Immature natural killer cell (primary cell): ENCODE measurements around the gene DST. TPM values are rescaled to one million over a fixed set of nuclear protein-coding genes. Genes with fewer than 3 reads are reported as not detected.
"Not testable (repeated sequence)": the region's sequence is repeated elsewhere in the genome, so short reads cannot be mapped to it uniquely, and the experiment has no call there.

ENCODE experiments used
- DNase-seq, 3 donors: peaks; one replicate each; pipeline ENCODE4 v3.0.0; 2022; ENCODE audit warnings: mixed read lengths in 1 of 3
- H3K27ac Mint-ChIP-seq, 6 donors: one replicate each; pipeline ENCODE4 v1.8.0; 2020; ENCODE audit warnings: mixed read lengths in 6 of 6, mild to moderate bottlenecking in 5 of 6, inconsistent platforms in 4 of 6, moderate library complexity in 3 of 6
- H3K27me3 Mint-ChIP-seq, 3 donors: one replicate each; pipeline ENCODE4 v1.8.0; 2020 to 2021; ENCODE audit warnings: low read depth in 3 of 3, mild to moderate bottlenecking in 3 of 3, mixed read lengths in 3 of 3, moderate library complexity in 3 of 3, inconsistent platforms in 1 of 3
- H3K36me3 Mint-ChIP-seq, 3 donors: one replicate each; pipeline ENCODE4 v1.8.0; 2020; ENCODE audit warnings: mixed read lengths in 3 of 3, inconsistent platforms in 2 of 3, mild to moderate bottlenecking in 2 of 3
- H3K4me1 Mint-ChIP-seq, 2 donors: one replicate each; pipeline ENCODE4 v1.8.0; 2020; ENCODE audit warnings: inconsistent platforms in 2 of 2, mild to moderate bottlenecking in 2 of 2, mixed read lengths in 2 of 2, moderate library complexity in 1 of 2
- H3K4me3 Mint-ChIP-seq, 5 donors: one replicate each; pipeline ENCODE4 v1.8.0; 2020; ENCODE audit warnings: mild to moderate bottlenecking in 5 of 5, mixed read lengths in 5 of 5, inconsistent platforms in 3 of 5, moderate library complexity in 3 of 5
- H3K9me3 Mint-ChIP-seq, 6 donors: one replicate each; pipeline ENCODE4 v1.8.0; 2020; ENCODE audit warnings: mild to moderate bottlenecking in 6 of 6, mixed read lengths in 6 of 6, inconsistent platforms in 4 of 6, moderate library complexity in 3 of 6
- polyA plus RNA-seq, 3 donors: library from polyadenylated mRNA; unstranded; fragments of 300-500 nt; fragmentation: Illumina TruSeq; gene quantifications; one replicate each; pipeline ENCODE4 v1.2.3, GENCODE V29; 2021

The DST gene
- polyA plus RNA-seq, 3 donors from 2014 or later = 0.13 to 4.6 (median 0.99) TPM

- H3K27me3 Mint-ChIP-seq = no peaks in the 10 kb centered on the region
- H3K4me3 Mint-ChIP-seq = no peak overlapping the region
- peaks cover 0 to 3% (median 0%) of the 10 kb centered on the region in 3 donors for H3K36me3 Mint-ChIP-seq
- H3K9me3 Mint-ChIP-seq = no peaks in the 10 kb centered on the region
- no peaks in the 10 kb centered on the region for H3K4me1 Mint-ChIP-seq
- H3K27ac Mint-ChIP-seq = no peak overlapping the region
- DNase-seq = no peak
These were observed 34.9 kb upstream of the DST start for GRCh38 chr6:56677559-56677958.

DNA sequence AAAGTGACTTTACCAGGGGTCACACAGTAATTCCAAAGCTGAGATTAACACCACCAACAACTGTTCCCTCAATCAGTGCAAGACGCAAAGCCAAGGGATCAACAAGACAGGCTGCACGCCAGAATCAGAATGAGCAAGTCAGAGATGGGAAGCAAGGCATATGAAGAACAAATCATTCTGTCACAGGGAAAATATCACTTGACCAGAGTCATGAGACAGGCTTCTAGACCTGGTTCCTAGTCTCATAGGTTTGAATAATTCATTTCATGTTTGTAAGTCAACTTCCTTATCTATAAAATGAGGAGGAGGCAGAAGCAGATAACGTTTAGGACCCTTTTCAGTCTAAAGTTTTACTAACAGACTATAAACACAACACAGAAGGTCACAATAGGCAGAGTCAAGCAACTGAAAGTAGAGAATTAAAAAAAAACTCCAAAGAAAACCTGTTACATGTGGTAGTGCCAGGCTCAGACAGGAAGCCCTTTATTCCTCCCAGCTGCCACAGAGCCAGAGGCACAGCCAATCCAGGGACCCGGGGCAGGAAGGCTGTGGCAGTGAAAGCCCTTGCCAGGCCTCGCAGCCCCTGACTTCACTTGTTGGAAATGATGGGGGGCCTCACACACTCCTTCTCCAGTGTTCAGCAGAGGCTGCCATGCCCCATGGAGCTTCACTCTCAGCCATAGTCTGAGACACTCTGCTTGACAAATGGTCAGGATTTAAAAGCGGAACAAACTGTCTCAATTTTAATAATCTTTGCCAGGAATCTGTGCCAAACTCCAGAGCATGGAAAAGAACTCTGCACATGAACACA, 29.2 kb upstream of the DST start:
- Mint-ChIP-seq H3K36me3 (peaks cover 0 to 3% (median 0%) of the 10 kb centered on the region in 3 donors), H3K9me3 (no peaks in the 10 kb centered on the region), H3K4me3 (no peak overlapping the region), H3K4me1 (no peaks in the 10 kb centered on the region), H3K27ac (no peak overlapping the region), H3K27me3 (no peaks in the 10 kb centered on the region)
- DNase-seq = no peak

DNA sequence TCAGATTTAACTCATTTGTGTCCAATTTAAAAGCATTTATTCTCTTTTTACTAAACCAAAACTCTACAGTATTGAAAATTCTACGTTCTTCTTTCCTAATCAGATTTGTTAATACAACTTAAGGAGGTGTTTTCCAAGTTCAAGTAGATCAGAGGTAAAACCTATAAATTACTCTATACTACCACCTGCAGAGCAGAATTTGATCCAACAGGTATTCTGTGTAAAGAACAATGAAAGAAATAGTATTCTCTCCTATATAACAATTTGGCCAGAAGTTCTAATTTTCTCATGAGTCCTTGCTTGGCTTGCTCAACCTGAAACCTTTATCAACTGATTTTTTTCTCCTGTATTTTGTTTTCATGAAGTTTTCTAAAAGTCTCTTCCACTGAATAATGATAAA, 28.5 kb upstream of the DST start:
- DNase-seq = no peak
- peaks cover 0 to 3% (median 0%) of the 10 kb centered on the region in 3 donors for H3K36me3 Mint-ChIP-seq
- no peak overlapping the region for H3K27ac Mint-ChIP-seq
- no peaks in the 10 kb centered on the region for H3K27me3 Mint-ChIP-seq
- no peaks in the 10 kb centered on the region for H3K4me1 Mint-ChIP-seq
- H3K4me3 Mint-ChIP-seq = no peak overlapping the region
- no peaks in the 10 kb centered on the region for H3K9me3 Mint-ChIP-seq

DNA sequence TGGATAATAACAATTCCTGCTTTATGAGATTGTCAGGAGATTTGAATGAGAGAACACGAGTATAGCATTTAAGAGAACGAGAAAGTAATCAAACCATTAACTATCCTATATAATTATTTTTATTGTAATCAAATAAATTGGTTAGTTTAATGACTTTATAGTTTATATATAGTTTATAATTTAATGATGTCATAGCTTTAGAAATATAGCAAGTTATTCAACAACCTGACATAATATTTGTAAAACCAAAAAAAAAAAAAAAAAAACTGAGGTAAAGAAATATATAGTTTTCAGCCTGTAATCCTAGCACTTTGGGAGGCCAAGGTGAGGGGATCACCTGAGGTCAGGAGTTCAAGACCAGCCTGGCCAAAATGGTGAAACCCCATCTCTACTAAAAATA, 26.4 kb upstream of the DST start:
- Mint-ChIP-seq H3K27ac (no peak overlapping the region), H3K36me3 (no peaks in the 10 kb centered on the region), H3K27me3 (no peaks in the 10 kb centered on the region), H3K9me3 (no peaks in the 10 kb centered on the region), H3K4me3 (no peak overlapping the region), H3K4me1 (no peaks in the 10 kb centered on the region)
- no peak for DNase-seq

GRCh38 chr6:56668158-56668557, 25.5 kb upstream of the DST start:
- DNase-seq = no peak
- Mint-ChIP-seq H3K4me1 (no peaks in the 10 kb centered on the region), H3K9me3 (no peaks in the 10 kb centered on the region), H3K4me3 (no peak overlapping the region), H3K36me3 (no peaks in the 10 kb centered on the region), H3K27ac (no peak overlapping the region), H3K27me3 (no peaks in the 10 kb centered on the region)

DNA sequence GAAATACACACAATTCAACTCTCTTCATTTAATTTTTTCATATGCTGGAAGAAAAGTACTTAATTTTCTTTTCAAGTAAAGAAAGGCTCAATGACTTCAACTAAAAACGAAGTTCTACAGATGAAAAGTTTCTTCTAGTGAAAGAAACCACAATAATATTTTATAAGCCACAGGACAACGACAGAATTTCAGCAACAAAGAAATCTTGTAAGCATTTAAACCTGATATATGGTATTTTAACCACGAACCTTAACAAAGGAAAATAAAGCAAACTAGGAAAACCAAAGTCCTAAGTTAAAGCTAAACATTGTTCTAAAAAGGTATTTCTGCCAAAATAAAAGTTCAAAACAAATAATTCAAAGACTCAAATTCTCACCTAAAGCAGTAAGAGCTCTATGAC, 24.6 kb upstream of the DST start:
- no peaks in the 10 kb centered on the region for H3K4me1 Mint-ChIP-seq
- no peaks in the 10 kb centered on the region for H3K36me3 Mint-ChIP-seq
- H3K9me3 Mint-ChIP-seq = no peaks in the 10 kb centered on the region

DNA sequence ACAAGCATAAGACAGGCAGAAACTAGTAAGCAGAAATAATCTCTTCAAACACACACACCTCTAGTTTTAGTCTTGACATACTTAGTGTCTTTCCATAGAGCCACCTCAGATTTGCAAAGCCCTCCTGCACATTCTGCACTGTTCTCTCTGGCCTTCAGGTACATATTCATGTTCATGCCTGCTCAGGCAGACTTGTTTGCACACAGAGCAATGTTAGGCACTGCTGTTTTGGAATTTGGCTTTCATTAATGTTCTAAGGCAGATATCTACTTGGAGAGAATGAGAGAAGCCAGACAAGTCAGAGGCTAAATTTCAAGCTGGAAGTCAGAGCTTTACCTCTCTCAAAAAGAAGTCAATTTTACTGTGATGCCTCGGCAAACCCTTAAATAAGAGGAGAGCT, 21.3 kb upstream of the DST start:
- H3K36me3 Mint-ChIP-seq = no peaks in the 10 kb centered on the region
- no peak for DNase-seq
- peaks cover 0 to 1% (median 0%) of the 10 kb centered on the region in 6 donors for H3K9me3 Mint-ChIP-seq
- no peak overlapping the region for H3K27ac Mint-ChIP-seq
- no peaks in the 10 kb centered on the region for H3K4me1 Mint-ChIP-seq
- no peak overlapping the region for H3K4me3 Mint-ChIP-seq
- no peaks in the 10 kb centered on the region for H3K27me3 Mint-ChIP-seq

More for the DNA sequence above, 24.6 kb upstream of the DST start:
- Mint-ChIP-seq H3K27me3 (no peaks in the 10 kb centered on the region), H3K27ac (no peak overlapping the region), H3K4me3 (no peak overlapping the region)
- no peak for DNase-seq

DNA sequence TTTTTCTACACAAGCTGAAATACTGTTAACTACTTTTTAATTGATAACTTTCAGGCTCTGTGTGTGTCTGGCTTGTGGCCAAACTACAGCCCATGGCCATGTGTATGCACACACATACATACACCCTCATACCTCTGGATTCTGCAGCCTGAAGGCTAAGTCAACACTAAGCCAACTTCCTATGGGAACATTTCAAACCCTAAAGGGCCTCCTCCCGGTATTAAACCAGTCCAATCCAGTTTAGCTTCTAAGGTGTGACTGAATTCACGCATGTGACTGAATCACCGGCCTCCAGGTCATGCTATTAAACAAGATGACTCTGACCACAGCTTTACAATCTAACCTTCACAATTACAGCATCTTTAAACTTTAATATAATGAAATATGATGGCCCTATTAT, 20.7 kb upstream of the DST start:
- no peaks in the 10 kb centered on the region for H3K36me3 Mint-ChIP-seq
- peaks cover 0 to 1% (median 0%) of the 10 kb centered on the region in 6 donors for H3K9me3 Mint-ChIP-seq
- DNase-seq = no peak
- no peaks in the 10 kb centered on the region for H3K27me3 Mint-ChIP-seq
- no peaks in the 10 kb centered on the region for H3K4me1 Mint-ChIP-seq
- H3K27ac Mint-ChIP-seq = no peak overlapping the region
- no peak overlapping the region for H3K4me3 Mint-ChIP-seq

DNA sequence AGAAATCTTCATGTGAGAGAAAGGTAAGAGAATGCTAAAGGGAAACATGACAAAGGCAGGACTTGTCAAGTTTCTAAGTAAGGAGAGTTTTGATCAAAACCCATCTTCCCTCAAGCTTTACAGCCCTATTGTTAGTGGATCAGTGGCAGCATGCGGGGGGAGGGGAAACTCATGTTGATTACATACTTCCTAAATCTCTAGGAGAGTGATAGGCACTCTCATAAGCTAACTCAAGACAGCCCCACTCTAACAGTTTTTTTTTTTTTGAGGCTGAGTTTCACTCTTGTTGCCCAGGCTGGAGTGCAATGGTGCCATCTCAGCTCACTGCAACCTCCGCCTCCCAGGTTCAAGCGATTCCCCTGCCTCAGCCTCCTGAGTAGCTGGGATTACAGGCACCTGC, 18.6 kb upstream of the DST start:
- not testable (repeated sequence) for H3K27ac Mint-ChIP-seq, H3K27me3 Mint-ChIP-seq, H3K9me3 Mint-ChIP-seq, H3K36me3 Mint-ChIP-seq, H3K4me1 Mint-ChIP-seq, H3K4me3 Mint-ChIP-seq, DNase-seq

DNA sequence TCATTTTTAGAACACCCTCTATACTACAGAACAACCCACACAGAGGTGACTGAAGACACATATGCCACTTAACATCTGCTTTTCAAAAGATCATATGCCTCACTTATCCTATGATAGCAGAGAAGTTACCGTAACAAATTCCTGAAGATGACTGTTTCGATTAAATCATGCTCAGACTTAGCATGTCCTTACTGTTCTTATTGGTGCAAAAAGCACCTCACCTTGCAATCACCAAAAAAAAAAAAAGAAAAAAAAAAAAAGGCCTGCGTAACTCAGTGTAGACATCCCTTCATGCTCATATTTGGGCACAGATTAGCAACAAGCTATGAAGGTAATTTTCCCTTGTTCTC, 17.7 kb upstream of the DST start:
- no peak overlapping the region for H3K4me3 Mint-ChIP-seq
- no peak overlapping the region for H3K27ac Mint-ChIP-seq
- no peaks in the 10 kb centered on the region for H3K36me3 Mint-ChIP-seq
- peaks cover 0 to 2% (median 1%) of the 10 kb centered on the region in 3 donors for H3K27me3 Mint-ChIP-seq
- H3K4me1 Mint-ChIP-seq = no peaks in the 10 kb centered on the region
- H3K9me3 Mint-ChIP-seq = peaks cover 0 to 1% (median 0%) of the 10 kb centered on the region in 6 donors
- no peak for DNase-seq

DNA sequence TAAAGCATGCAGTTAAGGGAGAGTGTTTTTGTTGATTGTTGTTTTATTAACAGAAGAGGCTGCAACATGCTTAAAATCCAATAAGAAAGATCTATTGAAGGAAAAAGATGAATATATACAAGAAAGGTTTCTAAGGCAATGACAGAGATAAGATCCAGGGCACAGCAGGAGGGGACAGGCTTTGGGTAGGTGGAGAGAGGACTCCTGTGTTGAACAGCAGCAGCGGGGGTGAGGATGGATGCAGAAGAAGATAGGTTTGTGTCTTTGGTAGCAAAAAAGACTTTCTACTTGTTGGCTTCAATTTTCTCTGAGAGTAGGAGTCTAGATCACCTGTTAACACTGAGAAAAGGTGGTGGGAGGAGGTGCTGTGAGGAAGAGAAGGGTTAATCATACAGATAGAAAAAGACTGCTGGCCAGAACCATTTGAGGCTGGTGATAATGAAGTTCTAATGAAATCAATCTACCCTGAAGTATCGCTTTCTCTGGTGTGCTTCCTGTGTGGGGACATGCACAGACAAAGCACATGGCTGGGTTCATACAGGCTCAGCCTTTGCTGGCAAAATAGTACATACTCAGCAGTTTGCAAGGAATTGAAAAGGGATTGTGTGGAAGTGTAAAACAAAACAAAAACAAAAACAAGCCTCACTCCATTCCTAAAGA, 17.2 kb upstream of the DST start:
- no peaks in the 10 kb centered on the region for H3K4me1 Mint-ChIP-seq
- no peak overlapping the region for H3K4me3 Mint-ChIP-seq
- H3K27ac Mint-ChIP-seq = no peak overlapping the region
- H3K36me3 Mint-ChIP-seq = no peaks in the 10 kb centered on the region
- peaks cover 0 to 2% (median 1%) of the 10 kb centered on the region in 3 donors for H3K27me3 Mint-ChIP-seq
- no peak for DNase-seq
- peaks cover 0 to 1% (median 0%) of the 10 kb centered on the region in 6 donors for H3K9me3 Mint-ChIP-seq

GRCh38 chr6:56658326-56658725, 15.6 kb upstream of the DST start:
- no peak overlapping the region for H3K27ac Mint-ChIP-seq
- H3K27me3 Mint-ChIP-seq = peaks cover 0 to 5% (median 2%) of the 10 kb centered on the region in 3 donors
- peaks cover 0 to 1% (median 0%) of the 10 kb centered on the region in 6 donors for H3K9me3 Mint-ChIP-seq
- no peaks in the 10 kb centered on the region for H3K36me3 Mint-ChIP-seq
- no peak for DNase-seq
- H3K4me3 Mint-ChIP-seq = no peak overlapping the region
- H3K4me1 Mint-ChIP-seq = no peaks in the 10 kb centered on the region

GRCh38 chr6:56657354-56657753, 14.7 kb upstream of the DST start:
- Mint-ChIP-seq H3K4me3 (no peak overlapping the region), H3K27ac (no peak overlapping the region), H3K27me3 (peaks cover 0 to 5% (median 2%) of the 10 kb centered on the region in 3 donors), H3K9me3 (peaks cover 0 to 1% (median 0%) of the 10 kb centered on the region in 6 donors), H3K4me1 (no peaks in the 10 kb centered on the region), H3K36me3 (no peaks in the 10 kb centered on the region)
- no peak for DNase-seq

DNA sequence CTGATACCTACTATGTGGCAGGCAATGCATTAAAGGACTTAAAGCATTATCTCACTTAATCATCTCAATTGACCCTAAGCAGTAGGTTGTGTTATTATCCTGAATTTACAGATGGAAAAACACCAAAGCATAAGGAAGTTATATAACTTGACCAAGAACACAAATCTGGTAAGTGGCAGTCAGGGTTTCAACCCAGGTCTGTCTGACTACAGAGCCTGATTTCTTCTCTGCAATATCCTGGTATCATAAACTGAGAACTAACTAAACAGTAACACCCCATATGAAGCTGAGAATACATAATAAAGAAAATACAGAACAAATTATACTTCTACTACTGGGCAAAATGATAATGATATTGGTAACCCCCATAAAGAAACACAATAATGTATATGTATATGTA, 13.8 kb upstream of the DST start:
- H3K4me3 Mint-ChIP-seq = no peak overlapping the region
- no peak for DNase-seq
- H3K36me3 Mint-ChIP-seq = no peaks in the 10 kb centered on the region
- no peak overlapping the region for H3K27ac Mint-ChIP-seq
- peaks cover 0 to 5% (median 0%) of the 10 kb centered on the region in 6 donors for H3K9me3 Mint-ChIP-seq
- peaks cover 0 to 5% (median 2%) of the 10 kb centered on the region in 3 donors for H3K27me3 Mint-ChIP-seq
- H3K4me1 Mint-ChIP-seq = no peaks in the 10 kb centered on the region
